Measurements from ENCODE around the gene ZDHHC11.
"Not testable (repeated sequence)": the region's sequence is repeated elsewhere in the genome, so short reads cannot be mapped to it uniquely, and the experiment has no call there.

ZDHHC11 gene

DNA sequence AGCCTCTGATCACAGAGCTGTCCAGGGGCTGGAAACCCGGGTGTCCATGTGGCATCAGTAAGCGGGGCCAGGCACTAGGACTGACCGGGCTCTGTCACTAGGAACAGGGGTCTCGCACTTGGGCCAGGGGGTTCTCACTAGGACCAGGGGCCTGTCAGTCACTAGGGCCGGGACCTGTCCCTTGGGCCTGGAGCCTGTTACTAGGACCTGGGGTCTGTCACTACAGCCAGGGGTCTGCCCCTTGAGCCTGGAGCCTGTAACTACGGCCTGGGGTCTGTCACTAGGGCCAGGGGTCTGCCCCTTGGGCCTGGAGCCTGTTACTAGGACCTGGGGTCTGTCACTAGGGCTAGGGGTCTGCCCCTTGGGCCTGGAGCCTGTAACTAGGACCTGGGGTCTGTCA, 76.5 kb downstream of the ZDHHC11 start:
- DNase-seq: not testable (repeated sequence)

DNA sequence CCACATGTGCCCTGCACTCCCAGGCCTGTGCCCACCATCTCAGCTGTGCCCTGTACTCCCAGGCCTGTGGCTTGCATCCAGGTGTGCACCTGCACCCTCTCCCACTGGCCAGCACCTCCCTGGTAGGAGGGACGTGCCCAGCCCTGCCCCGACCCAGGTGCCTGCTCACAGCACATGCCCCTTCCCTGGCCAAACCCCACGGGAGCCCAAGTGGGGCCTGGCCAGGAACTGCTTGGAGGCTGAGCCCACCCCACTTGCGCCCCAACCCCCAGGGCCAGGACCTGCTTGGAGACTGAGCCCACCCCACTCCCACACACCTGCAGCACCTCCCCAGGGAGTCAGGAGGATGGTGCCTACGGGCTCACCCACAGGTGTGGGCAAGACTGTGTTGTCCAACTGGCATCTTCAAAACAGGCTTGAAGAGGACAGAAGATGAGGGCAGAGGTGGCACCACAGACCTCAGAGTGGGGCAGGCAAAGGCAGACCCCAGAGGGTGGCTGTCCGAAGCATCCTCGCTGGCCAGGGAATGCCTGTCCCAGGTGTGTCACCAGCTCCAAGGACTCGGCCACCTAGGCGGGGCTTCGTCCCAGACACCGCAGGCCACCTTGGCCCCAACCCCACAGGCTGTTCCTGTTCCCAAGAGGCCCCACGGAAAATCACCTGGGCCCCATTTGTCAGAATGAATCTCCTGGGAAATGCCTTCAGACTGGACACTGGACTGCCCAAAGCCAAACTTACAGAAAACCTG, 77.1 kb downstream of the ZDHHC11 start:
- DNase-seq: no peak

DNA sequence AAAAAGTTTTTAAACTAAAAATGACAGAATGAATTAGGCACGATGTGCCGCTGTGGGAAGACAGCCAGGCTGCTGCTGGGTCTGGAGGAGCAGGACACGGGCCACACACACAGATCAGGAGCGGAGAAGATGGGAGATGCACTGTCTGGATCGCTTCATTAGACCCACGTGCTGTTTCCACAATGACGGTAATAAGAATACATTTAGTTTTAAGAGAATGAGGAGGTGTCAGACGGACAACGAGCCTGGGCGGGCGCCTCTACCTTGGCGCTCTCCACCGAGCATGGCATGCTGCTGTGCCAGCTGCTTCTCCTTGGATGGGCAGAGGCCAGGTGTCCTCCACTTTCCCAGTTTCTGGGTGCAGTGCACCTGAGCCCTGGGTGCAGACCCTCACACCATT, 77.9 kb downstream of the ZDHHC11 start:
- DNase-seq: not testable (repeated sequence)

DNA sequence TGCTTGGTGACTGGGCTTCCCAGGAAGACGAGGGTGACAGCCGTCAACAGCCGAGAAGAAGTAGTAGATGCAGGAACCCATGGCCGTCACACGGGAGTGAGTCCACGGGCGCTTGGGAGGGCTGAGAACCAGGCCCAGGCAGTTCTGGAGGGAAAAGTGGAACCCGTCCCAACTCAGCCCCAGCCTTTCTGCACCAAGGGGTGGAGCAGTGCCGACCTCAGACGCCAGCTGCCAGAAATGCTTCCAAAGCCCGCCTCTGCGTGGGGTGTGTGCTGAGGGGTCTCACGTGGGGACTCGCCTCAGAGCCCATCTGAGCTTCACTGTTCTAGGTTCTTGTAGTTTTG, 78.3 kb downstream of the ZDHHC11 start:
- DNase-seq: not testable (repeated sequence)

DNA sequence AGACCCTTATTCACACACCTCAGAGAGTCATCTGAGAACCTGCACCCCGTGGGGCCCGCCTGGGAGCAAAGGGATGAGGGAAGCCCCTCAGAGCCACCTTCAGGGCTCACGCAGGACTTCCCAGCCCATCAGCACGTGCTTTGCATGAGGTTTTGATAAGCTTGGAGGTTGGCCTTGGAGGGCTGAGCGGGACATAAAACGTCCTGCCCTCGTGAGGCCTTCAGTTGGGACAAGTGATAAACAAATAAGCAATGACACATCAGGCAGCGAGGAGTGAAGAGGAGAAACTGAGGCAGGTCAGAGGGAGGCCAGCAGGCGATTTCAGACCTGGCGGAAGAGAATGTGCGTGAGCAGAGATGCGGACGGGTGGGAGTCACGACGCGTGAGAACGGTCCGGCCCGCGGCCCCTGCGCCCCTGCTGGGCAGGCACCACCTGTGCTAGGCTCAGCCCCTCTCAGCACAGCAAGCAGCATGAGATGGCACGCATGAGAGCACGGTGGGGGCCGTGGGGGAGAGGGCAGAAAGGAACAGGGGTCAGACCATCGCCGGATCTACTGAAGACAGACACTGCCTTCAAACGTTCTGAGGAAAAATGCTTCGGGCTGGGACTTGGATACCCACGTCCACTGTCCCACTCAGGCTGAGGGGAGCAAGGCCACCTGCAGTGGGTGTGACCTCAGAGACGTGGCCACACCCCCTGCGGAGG, 78.8 kb downstream of the ZDHHC11 start:
- DNase-seq: not testable (repeated sequence)

DNA sequence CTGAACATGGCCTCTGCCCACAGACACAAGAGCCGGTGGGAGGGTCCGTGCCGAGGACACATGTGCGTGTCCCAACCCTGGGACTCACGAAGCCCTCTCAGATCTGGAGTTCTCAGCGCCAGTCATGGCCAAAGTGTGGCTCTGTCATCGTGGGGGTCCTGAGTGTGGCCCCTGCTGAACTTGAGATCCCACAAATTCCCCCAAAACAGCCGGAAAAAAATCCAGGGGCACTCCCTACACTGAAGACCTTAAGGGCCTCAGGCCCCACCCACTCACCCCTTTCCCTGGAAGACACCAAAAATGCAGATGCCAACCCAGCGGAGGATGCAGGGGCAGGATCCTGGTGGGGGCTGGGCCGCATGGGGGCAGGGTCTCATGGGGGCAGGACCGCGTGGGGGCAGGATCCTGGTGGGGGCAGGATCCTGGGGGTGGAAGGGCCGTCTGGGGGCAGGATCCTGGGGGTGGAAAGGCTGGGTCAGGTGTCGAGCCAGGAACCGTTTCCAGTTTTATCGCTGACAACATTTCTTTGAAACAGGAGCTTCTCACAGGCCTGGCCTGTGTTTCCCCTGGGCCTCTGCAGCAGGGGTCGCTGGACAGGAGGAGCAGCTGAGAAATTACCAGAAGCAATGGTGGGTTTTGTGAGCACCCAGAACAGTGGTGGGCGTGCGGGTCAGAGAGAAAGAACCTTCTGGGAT, 79.6 kb downstream of the ZDHHC11 start:
- not testable (repeated sequence) for DNase-seq

DNA sequence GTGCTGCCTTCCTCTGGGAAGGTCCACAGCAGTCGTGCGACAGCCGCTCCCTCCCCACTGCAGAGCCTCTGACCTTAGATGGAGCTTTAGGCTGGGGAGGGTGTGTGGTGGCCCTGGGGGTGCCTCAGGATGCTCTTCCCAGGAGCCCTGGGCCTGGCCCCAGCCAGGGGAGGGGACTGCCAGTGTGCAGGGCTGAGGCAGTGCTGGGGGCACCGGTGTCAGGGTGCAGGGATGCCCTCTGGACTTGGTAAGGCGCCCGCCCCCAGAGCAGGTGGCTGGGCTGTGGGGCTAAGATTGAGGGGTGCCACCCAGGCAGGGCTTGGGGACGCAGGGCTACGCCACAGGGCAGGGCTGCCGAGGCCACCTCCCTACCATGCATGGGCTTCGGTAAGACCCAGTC, 80.2 kb downstream of the ZDHHC11 start:
- DNase-seq: not testable (repeated sequence)

DNA sequence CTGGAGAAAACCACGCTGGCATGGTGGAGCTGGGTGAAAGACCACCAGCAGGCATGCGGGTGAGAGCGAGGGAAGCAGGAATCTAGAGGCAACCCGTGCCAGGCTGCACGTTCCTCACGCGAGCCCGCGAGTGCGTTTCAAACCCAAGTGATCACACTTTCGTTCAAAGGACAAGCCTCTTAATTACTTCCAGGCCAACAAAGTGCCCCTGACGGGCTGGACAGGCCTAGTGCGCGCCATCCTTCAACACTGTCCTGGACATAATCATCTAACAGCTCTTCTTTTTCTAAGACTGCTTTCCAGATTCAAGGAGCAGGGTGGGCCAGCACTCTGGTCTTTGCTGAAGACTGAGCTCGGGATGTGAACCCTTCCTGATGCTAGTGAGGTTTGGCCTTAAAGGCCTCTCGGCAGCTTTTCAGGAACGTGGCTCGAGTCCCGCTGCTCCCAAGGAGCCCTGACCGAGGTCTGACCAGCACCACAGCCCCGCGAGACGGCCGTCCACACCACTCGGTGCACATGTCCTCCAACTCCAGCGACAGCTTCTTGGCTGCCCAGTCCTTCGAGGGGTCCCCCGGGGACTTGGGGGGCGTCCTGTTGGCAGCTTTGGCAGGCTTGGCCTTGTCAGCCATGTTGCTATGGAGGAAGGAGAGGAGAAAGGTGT, 81.2 kb downstream of the ZDHHC11 start:
- not testable (repeated sequence) for DNase-seq

DNA sequence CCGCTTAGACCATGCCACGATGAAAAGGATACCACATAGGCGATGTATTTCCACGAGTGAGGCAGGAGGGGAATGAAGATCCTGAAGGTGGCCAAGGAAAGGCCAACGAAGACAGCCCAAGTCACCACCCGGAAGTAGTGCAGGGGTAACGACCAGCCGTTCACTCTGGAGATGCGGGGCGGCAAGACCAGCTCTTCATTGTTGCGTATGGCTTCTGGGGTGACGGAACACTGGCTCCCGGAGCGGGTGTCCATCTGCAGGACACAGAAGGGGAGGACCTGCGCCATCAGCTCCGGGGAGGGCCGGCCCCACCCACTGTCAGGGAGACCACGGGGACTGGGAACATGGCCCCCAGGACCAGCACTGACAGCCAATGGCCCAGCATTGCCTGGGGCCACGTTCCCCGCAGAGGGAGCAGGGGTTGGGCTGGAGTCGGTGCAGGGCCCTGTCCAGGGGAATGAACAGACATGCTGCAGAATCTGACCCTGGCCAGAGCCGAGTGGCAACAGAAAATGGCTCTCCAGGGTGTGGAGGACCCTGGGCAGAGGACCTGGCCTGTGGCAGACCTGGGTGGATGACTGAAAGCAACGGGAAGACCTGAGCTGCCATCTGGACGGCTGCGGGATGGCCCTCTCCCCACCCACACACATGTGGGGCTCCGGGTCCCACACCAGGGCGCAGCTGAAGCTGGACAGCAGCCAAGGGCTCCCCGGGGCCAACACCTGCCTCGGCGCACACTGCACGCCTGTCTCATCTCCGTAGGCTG, 83.9 kb downstream of the ZDHHC11 start:
- DNase-seq: no peak

DNA sequence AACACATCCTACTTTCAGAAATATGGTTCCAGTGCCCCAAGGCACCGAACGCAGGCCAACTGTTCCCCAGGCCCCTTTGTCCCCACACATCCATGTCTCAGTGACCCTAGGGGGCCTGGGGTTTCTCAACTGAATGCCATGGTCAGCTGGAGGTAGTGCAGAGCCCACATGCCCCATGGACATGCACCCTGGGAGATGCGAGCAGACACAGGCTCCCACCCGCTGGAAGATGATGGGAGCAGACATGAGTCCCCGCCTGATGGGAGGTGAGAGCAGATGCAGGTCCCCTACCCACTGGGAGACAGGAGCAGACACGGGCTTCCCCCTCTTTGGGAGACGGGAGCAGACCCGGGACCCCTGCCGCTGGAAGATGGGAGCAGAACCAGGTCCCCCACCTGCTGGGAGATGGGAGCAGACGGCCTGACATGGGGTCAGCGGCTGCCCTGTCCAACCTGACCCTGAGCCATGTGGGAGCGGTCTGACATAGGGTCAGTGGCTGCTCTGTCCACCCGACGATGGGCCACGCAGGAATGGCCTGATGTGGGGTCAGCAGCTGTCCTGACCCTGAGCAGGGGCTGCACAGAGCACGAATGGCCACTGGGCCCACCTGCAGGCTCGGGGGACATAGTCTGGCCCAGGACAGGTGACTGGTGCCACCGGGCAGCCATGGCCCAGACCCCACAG, 84.7 kb downstream of the ZDHHC11 start:
- DNase-seq: no peak

DNA sequence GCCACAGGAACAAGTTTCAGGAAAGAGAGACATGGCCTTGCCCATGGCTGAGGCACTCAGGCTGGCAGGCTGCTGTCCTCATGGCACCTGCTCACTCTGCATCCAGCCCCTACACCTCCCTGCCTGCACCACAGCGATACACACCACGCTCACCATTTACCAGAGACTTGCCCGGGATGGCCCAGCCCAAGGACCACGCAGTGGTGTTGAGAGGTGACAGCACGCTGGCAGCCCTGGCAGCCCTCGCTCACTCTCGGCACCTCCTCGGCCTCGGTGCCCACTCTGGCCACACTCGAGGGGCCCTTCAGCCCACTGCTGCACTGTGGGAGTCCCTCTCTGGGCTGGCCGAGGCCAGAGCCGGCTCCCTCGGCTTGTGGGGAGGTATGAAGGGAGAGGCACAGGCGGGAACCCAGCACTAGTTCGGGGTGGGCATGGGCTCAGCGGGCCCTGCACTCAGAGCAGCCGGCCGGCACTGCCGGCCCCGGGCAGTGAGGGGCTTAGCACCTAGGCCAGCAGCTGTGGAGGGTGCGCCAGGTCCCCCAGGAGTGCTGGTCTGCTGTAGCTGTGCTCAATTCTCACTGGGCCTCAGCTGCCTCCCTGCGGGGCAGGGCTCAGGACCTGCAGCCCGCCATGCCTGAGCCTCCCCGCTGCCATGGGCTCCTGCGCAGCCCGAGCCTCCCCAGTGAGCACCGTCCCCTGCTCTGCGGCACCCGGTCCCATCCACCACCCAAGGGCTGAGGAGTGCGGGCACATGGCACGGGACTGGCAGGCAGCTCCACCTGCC, 86.6 kb downstream of the ZDHHC11 start:
- no peak for DNase-seq

DNA sequence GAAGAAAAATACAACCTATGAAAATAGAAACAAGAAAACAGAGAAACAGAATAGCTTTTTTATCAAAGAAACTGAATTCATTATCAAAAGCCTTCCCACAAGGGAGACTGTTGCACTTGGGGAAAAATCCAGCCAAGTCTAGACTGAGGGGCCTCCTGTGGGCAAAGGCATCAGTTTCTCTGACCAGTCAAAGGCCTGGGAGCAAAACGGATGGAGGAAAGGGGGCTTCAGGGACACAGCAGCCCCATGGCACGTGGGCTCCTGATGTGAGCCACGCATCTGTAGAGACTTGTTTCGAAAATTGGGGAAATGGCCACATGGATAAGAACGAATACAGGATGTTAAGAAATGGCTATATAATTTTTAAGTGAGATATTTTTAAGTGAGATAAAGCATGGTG, 87.4 kb downstream of the ZDHHC11 start:
- no peak for DNase-seq

DNA sequence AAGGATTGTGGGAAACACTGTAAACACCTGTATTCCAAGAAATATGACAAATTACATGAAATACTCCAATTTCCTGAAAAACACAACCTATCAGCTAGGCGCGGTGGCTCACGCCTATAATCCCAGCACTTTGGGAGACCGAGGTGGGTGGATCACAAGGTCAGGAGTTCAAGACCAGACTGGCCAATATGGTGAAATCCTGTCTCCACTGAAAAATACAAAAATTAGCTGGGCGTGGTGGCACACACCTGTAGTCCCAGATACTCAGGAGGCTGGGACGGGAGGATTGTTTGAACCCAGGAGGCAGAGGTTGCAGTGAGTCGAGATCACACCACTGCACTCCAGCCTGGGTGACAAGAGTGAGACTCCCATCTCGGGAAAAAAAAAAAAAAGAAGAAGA, 87.8 kb downstream of the ZDHHC11 start:
- DNase-seq: not testable (repeated sequence)

DNA sequence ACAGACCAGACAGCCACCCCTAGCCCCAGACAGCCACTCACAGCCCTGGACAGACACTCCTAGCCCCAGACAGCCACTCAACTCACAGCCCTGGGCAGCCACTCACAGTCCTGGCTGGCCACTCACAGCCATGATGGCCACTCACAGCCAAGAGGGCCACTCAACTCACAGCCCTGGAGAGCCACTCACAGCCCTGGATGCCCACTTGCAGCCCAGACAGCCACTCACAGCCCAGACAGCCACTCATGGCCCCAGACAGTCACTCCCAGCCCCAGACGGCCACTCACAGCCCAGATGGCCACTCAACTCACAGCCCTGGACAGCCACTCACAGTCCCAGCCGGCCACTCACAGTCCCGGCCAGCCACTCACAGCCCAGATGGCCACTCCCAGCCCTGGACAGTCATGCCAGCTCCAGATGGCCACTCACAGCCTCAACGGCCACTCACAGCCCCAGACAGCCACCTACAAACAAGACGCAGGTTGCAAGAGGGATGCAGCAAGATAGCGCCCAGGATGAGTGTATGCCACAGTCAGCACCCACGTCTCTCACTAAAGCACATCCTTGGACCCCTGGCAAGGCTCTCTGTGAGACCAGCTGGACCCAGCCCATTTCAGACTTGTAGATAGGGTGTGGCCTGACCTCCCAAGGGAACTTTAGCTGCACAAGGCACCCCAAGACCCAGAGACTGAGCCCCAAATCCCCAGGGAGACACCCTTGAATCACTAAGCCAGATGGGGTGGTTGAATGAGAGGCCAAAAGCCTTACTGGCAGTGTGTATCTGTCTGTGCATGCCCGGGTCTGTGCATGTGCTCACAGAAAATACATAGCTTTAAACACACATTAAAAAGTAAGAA, 88.7 kb downstream of the ZDHHC11 start:
- DNase-seq: no peak

DNA sequence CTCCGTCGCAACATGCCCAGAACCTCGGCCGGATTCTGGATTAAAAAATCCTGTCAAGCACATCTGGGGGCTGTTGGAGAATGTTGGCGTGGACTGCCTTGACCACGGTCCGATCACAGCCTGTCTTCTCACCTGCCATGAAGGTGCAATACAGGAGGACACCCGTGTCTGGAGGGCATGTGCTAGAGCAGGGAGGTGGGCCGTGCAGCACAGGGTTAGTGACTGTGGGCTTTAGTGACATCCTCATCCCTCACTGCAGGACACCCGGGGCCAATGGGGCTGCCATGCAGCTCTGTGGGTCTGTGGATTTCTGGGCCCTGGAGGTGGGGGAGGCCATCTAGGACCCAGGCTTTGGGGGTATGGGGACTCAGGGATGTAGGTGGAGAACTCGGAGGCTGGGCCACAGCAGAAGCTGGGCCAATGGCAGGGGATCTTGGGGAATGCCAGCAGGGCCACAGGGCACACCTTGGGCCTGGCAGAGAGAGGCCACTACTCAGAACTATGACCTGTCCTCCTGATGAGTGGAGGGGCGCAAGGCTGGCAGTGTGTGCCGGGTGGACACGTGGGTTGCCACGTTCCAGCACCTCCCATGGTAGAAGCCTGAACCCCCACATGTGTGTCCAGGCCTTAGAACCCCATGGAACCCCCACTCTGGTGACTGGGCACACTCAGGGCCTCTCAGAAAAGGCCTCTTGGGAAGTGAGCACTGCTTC, 89.6 kb downstream of the ZDHHC11 start:
- DNase-seq: no peak

DNA sequence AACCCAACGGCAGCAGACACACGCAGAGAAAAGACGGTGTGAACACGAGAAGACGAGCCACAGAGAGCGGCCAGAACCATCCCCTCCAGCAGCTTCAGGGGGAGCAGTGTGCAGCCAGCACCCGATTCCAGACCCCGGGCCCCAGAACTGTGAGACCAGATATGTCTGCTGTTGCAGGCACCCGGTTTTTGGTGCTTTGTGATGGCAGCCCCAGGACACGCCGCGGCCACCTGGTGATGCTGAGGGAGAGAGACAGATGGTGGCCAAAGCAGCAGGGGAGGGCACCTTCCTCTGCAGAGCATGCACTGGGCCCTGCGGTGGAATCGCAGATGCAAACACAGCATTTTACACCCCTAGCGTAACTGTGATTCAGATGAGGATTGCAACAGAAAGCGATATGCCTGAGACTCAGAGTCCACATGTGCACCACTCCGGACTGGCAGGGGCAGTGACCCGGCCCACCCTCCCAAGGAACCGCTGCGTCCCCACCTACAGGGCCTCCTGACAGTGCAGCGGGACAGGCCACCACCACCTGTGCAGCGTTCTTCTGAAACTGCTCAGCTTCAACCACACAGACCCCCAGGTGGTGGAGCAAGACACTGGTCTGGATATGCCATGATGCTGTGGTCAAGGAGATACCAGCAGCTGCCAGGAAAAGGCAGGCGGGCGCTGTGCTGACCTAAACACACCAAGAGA, 90.3 kb downstream of the ZDHHC11 start:
- DNase-seq: no peak

DNA sequence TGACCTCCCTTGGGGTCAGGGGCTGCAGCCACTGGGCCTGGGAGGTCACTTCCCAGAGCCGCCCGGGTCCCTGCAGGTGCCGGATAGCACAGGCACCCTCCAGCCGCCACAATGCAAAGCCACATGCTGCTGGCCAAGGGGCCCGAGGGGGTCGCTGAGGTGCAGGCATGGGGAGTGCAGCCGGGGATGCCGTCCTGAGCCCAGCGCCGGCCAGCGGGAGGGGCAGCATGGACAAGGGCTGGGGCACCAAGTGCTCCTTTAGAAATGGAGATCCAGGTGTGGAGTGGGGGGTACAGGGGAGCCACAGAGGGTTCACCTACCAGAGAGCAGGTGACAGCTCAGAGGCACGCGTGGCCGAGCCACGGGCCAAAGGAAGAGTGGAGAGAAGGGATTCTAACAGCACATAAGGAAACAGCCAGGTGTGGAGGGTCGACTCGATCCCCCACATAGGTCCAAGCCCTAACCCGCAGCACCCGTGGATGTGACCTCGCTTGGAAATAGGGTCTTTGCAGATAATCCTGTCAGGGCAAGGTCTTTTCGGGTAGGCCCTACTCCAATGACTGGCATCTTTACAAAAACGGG, 90.9 kb downstream of the ZDHHC11 start:
- DNase-seq: no peak

DNA sequence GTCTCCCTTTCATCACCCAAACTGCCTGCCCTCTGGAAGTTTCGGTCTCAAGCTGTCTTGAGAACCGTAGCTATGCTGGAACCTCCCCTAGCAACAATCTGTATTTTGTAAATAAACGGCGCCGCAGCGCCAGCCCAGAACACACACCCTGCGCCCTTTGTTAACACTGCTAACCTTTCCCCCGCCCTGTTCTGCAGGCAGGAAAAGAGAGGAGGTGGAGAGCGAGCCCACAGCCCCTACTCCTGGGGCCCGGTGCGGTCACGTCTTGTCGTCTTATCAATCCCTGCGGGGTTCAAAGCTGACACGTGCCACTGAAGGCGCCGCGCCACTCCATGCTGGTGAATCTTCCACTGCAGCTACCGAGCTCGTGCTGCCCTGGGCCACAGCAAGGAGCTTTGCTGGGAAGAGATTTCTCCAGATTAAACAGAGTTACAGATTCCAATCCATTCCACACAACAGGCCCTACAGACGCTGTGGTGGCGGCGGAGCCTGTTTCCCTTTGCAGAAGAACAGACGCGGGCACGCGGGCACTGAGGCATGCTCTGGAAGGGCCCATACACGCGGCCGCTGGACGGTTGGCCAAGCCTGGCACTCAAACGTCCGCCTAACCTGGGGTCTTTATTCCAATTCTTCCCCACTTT, 91.6 kb downstream of the ZDHHC11 start:
- DNase-seq: no peak

All from inflammatory macrophage treated with lipopolysaccharide for 1 hour (primary cell).